ENCODE measurements around the gene ENO4. TPM values are rescaled to one million over a fixed set of nuclear protein-coding genes. Genes with fewer than 3 reads are reported as not detected.

Gene ENO4
- total and polyA plus RNA-seq, 9 donors = 0.30 to 2.8 (median 0.72) TPM

DNA sequence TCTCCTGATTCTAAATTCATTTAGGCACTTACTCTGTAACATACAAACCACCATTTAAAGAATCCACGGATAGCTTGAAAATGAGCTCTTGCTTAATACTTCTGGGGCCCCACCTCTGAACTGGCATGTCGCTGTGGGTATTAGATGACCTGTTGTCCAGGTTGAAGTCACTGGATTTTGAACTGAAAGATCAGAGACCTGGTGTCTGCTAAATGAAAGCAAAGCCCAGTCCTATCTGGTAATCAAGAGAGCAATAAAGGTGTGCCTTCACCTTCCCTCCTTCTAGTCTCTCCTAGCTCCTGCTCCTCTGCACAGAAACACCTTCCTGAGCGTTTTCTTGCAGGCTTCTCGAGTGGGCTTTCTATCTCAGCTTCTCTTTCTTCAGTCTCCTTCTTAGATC lies 4.4 kb downstream of the ENO4 start:
- no peak for DNase-seq
- TF ChIP-seq EP300 (IDR thresholded peaks at IDR 0.05) = no peak
- TF ChIP-seq POLR2A (IDR thresholded peaks at IDR 0.05) = no peak
- no peak for TF ChIP-seq CTCF (IDR thresholded peaks at IDR 0.05)
- no peak overlapping the region for H3K27ac ChIP-seq
- H3K4me3 ChIP-seq = no peak overlapping the region
- intact Hi-C loops (cut with DNase I) = no loop called here
- 83 to 89% (median 87%) methylated on average over 4 of the region's 4 CpGs for WGBS, 3 donors
- H3K36me3 ChIP-seq = no peaks in the 10 kb centered on the region
- H3K9me3 ChIP-seq = no peaks in the 10 kb centered on the region
- peaks cover 3% of the 10 kb centered on the region for H3K4me1 ChIP-seq (ENCODE audit: insufficient read depth)
- no peaks in the 10 kb centered on the region for H3K27me3 ChIP-seq

DNA sequence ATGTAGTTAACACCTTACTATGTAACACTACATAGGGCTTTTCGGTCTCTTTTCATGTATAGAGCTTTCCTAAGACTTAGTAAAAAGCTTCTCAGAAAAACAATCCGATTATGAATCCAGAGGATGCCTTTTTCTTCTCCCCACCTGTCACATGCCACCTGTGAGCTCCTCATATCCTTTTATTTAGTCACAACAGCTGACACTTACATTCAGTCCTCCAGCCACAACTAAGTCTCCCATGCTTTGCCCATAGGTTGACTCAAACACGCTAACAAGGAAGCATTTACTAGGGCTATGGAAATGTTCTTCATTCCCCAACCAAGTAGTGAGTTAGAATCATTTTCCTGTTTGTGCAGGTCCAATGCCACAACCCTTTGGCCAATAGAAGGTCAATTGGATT lies 7.9 kb downstream of the ENO4 start:
- Histone ChIP-seq H3K27ac (no peak overlapping the region), H3K4me3 (no peak overlapping the region), H3K27me3 (no peaks in the 10 kb centered on the region), H3K36me3 (no peaks in the 10 kb centered on the region), H3K9me3 (no peaks in the 10 kb centered on the region), H3K4me1 (ENCODE audit: insufficient read depth) (no peaks in the 10 kb centered on the region)
- no peak for DNase-seq
- 95 to 99% (median 95%) methylated on average over 3 of the region's 3 CpGs for WGBS, 3 donors
- no peak for TF ChIP-seq EP300 (IDR thresholded peaks at IDR 0.05)
- TF ChIP-seq CTCF (IDR thresholded peaks at IDR 0.05) = no peak
- TF ChIP-seq POLR2A (IDR thresholded peaks at IDR 0.05) = no peak
- intact Hi-C loops (cut with DNase I) = no loop called here

- WGBS, 3 donors = 66 to 86% (median 72%) methylated on average over 2 of the region's 2 CpGs
- no peaks in the 10 kb centered on the region for H3K36me3 ChIP-seq
These were observed 12.5 kb downstream of the ENO4 start for GRCh38 chr10:116861796-116862195.

GRCh38 chr10:116864436-116864835 lies 15.1 kb downstream of the ENO4 start:
- no peak for DNase-seq
- TF ChIP-seq EP300 (IDR thresholded peaks at IDR 0.05) = no peak
- TF ChIP-seq CTCF (IDR thresholded peaks at IDR 0.05) = no peak
- TF ChIP-seq POLR2A (IDR thresholded peaks at IDR 0.05) = no peak
- 73 to 90% (median 80%) methylated on average over 4 of the region's 4 CpGs for WGBS, 3 donors
- H3K36me3 ChIP-seq = no peaks in the 10 kb centered on the region
- intact Hi-C loops (cut with DNase I) = no loop called here
- no peaks in the 10 kb centered on the region for H3K27me3 ChIP-seq
- H3K4me1 ChIP-seq (ENCODE audit: insufficient read depth) = no peaks in the 10 kb centered on the region
- no peaks in the 10 kb centered on the region for H3K9me3 ChIP-seq
- H3K4me3 ChIP-seq = no peak overlapping the region
- H3K27ac ChIP-seq = no peak overlapping the region

More at GRCh38 chr10:116861796-116862195, 12.5 kb downstream of the ENO4 start:
- Histone ChIP-seq H3K9me3 (no peaks in the 10 kb centered on the region), H3K27ac (no peak overlapping the region), H3K4me3 (no peak overlapping the region), H3K27me3 (no peaks in the 10 kb centered on the region), H3K4me1 (ENCODE audit: insufficient read depth) (no peaks in the 10 kb centered on the region)
- intact Hi-C loops (cut with DNase I) = no loop called here
- DNase-seq = no peak
- TF ChIP-seq POLR2A (IDR thresholded peaks at IDR 0.05) (no peak), EP300 (IDR thresholded peaks at IDR 0.05) (no peak), CTCF (IDR thresholded peaks at IDR 0.05) (no peak)

Data from ovary (tissue), 9 donors.